Loucy (cell line): ENCODE measurements around the gene THEM4.

Experiments used
- CTCF ChIP-seq: fragments of 200-600 bp; sonication (generic); conservative IDR thresholded peaks from 2 replicates; pipeline ENCODE4 v1.5.1; 2014; ENCODE audit warnings: mild to moderate bottlenecking, antibody characterized with exemption, low read length
- EZH2phosphoT487 ChIP-seq: fragments of 200-600 bp; IDR thresholded peaks from 2 replicates; pipeline ENCODE4 v1.6.1; 2018; ENCODE audit warnings: antibody characterized with exemption, mild to moderate bottlenecking, moderate library complexity, borderline replicate concordance

- TF ChIP-seq CTCF (no peak; the same call in 1 of the 2 replicates), EZH2phosphoT487 (no peak)
Observed at GRCh38 chr1:151846062-151846568, 63.2 kb downstream of the THEM4 start.
